Measurements from ENCODE around the gene EEF2K. TPM values are rescaled to one million over a fixed set of nuclear protein-coding genes. Genes with fewer than 3 reads are reported as not detected.

The EEF2K gene
- total and polyA plus RNA-seq, 4 donors = 5.6 to 40.8 (median 17.4) TPM

GRCh38 chr16:22296225-22297113, 90.4 kb downstream of the EEF2K start:
- peak overlapping the region; percentile 27 for H3K4me3 ChIP-seq
- ATAC-seq (ENCODE audit: insufficient read depth, low FRiP score) (no peak), DNase-seq (peak in 2 of 3 donors; percentile 6 to 17)
- TF ChIP-seq CTCF (IDR thresholded peaks at IDR 0.05; ENCODE audit: control extremely low read depth, extremely low read depth) = no peak
- H3K4me1 ChIP-seq (ENCODE audit: control insufficient read depth in 5 of 5, insufficient read depth in 5 of 5, low read length in 5 of 5) = peaks cover 0 to 5% (median 0%) of the 10 kb centered on the region in 5 donors
- H3K27me3 ChIP-seq (ENCODE audit: control insufficient read depth in 3 of 3, insufficient read depth in 3 of 3, low read length in 2 of 3) = no peaks in the 10 kb centered on the region
- H3K27ac ChIP-seq (ENCODE audit: low read depth in 1 of 2, low read length in 1 of 2) = peak overlapping the region in 1 of 2 donors; percentile 41
- H3K36me3 ChIP-seq (ENCODE audit: control insufficient read depth in 4 of 4, insufficient read depth in 4 of 4, low read length in 4 of 4) = peaks cover 0 to 4% (median 0%) of the 10 kb centered on the region in 4 donors
- WGBS, 2 donors = 3% methylated on average over 17 of the region's 17 CpGs
- peak overlapping the region; percentile 44 to 79 for H3K9ac ChIP-seq (ENCODE audit: insufficient read depth in 1 of 2, low read length in 2 of 2)
- H3K9me3 ChIP-seq (ENCODE audit: control insufficient read depth in 4 of 4, insufficient read depth in 3 of 4, low read length in 3 of 4) = no peaks in the 10 kb centered on the region

GRCh38 chr16:22297114-22297870, 91.2 kb downstream of the EEF2K start, which contains the start of gene POLR3E:
POLR3E (plus strand) TSS chr16:22297409; CDS start chr16:22302969, 5,560 bp downstream.
- peak within 1 kb of the TSS; percentile 81 to 95 for H3K27ac ChIP-seq (ENCODE audit: low read depth in 1 of 2, low read length in 1 of 2)
- no peaks in the 10 kb centered on the region for H3K9me3 ChIP-seq (ENCODE audit: control insufficient read depth in 4 of 4, insufficient read depth in 3 of 4, low read length in 3 of 4)
- H3K4me3 ChIP-seq = peak within 1 kb of the TSS; percentile 92
- ATAC-seq (ENCODE audit: insufficient read depth, low FRiP score) (peak; percentile 97), DNase-seq (peak; percentile 99 to 100 (median 100))
- H3K36me3 ChIP-seq (ENCODE audit: control insufficient read depth in 4 of 4, insufficient read depth in 4 of 4, low read length in 4 of 4) = peaks cover 0 to 7% (median 2%) of the 10 kb centered on the region in 4 donors
- H3K4me1 ChIP-seq (ENCODE audit: control insufficient read depth in 5 of 5, insufficient read depth in 5 of 5, low read length in 5 of 5) = peaks cover 0 to 5% (median 0%) of the 10 kb centered on the region in 5 donors
- H3K27me3 ChIP-seq (ENCODE audit: control insufficient read depth in 3 of 3, insufficient read depth in 3 of 3, low read length in 2 of 3) = no peaks in the 10 kb centered on the region
- WGBS, 2 donors = 0 to 1% methylated on average over 65 to 76 of the region's 76 CpGs
- H3K9ac ChIP-seq (ENCODE audit: insufficient read depth in 1 of 2, low read length in 2 of 2) = peak within 1 kb of the TSS; percentile 65 to 79
- TF ChIP-seq CTCF (IDR thresholded peaks at IDR 0.05; ENCODE audit: control extremely low read depth, extremely low read depth) = peak; percentile 98

GRCh38 chr16:22297871-22298733, 92.0 kb downstream of the EEF2K start:
- peak overlapping the region; percentile 92 for H3K4me3 ChIP-seq
- peaks cover 0 to 5% (median 0%) of the 10 kb centered on the region in 5 donors for H3K4me1 ChIP-seq (ENCODE audit: control insufficient read depth in 5 of 5, insufficient read depth in 5 of 5, low read length in 5 of 5)
- H3K9ac ChIP-seq (ENCODE audit: insufficient read depth in 1 of 2, low read length in 2 of 2) = peak overlapping the region; percentile 15 to 65
- peaks cover 0 to 12% (median 3%) of the 10 kb centered on the region in 4 donors for H3K36me3 ChIP-seq (ENCODE audit: control insufficient read depth in 4 of 4, insufficient read depth in 4 of 4, low read length in 4 of 4)
- H3K9me3 ChIP-seq (ENCODE audit: control insufficient read depth in 4 of 4, insufficient read depth in 3 of 4, low read length in 3 of 4) = no peaks in the 10 kb centered on the region
- ATAC-seq (ENCODE audit: insufficient read depth, low FRiP score) = peak; percentile 23
- WGBS, 2 donors = 0 to 1% methylated on average over 39 of the region's 39 CpGs
- TF ChIP-seq CTCF (IDR thresholded peaks at IDR 0.05; ENCODE audit: control extremely low read depth, extremely low read depth) = no peak
- DNase-seq = peak; percentile 89 to 95 (median 90)
- peak overlapping the region; percentile 81 to 95 for H3K27ac ChIP-seq (ENCODE audit: low read depth in 1 of 2, low read length in 1 of 2)
- no peaks in the 10 kb centered on the region for H3K27me3 ChIP-seq (ENCODE audit: control insufficient read depth in 3 of 3, insufficient read depth in 3 of 3, low read length in 2 of 3)
